ENCODE results near the gene FOXO4. TPM values are rescaled to one million over a fixed set of nuclear protein-coding genes. Genes with fewer than 3 reads are reported as not detected.

Gene FOXO4
- total RNA-seq, 1 experiment from 2014 or later: 22.0 TPM

GRCh38 chrX:71143508-71143907 is 47.9 kb downstream of the FOXO4 start:
- H3K9me2 ChIP-seq (ENCODE audit: insufficient read depth): no peaks in the 10 kb centered on the region
- H2AFZ ChIP-seq: no peak overlapping the region
- H3K9me3 ChIP-seq (ENCODE audit: insufficient read depth, low read depth): no peaks in the 10 kb centered on the region
- H3K4me1 ChIP-seq (replicated peaks; ENCODE audit: insufficient read depth): no peaks in the 10 kb centered on the region
- H3K4me3 ChIP-seq: no peak overlapping the region
- BruUV-seq (replicated peaks): no TSS peak
- no peak overlapping the region for H3K4me2 ChIP-seq
- no peaks in the 10 kb centered on the region for H3K36me3 ChIP-seq (ENCODE audit: low read depth)
- no peak overlapping the region for H3K27ac ChIP-seq
- intact Hi-C loops (cut with micrococcal nuclease; ENCODE audit: unreplicated experiment): no loop called here
- ChIA-PET POLR2A (ENCODE audit: unreplicated experiment) (no interaction called here), CTCF (no interaction called here)
- no peaks in the 10 kb centered on the region for H3K27me3 ChIP-seq (ENCODE audit: insufficient read depth, low read depth)
- DNase-seq: no peak
- no peaks in the 10 kb centered on the region for H3F3A ChIP-seq (ENCODE audit: insufficient read depth, low read depth)
- H3K79me2 ChIP-seq (ENCODE audit: low read depth): no peaks in the 10 kb centered on the region
- TF ChIP-seq EZH2 (IDR thresholded peaks at IDR 0.05; ENCODE audit: low read depth) (no peak), CTCF (conservative IDR thresholded peaks at IDR 0.05) (no peak)
- no peaks in the 10 kb centered on the region for H4K20me1 ChIP-seq (ENCODE audit: insufficient read depth)

DNA sequence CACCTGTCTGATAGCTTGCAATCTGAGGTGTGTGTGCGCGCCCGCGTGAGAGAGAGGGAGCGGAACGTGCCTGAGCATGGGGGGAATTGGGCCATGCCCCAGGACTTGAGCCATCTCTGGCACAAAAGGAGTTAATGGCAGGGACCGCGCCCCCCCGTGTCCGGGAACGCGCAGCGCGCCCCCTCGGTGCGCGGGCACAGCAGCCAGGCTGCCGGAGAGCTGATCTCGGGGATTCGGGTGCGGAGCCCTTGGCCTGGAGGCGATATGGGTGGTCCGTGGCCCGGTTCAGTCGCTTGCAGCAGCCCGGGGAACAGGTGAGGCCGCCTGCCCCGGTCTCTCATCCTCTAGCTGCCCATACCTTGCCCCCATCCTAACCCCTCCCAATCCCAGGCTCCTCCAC is 49.0 kb downstream of the FOXO4 start, which contains the start of gene NLGN3:
Gene NLGN3 (plus strand): TSS at position 191 of the 400 bp plus-strand sequence. CDS start 2,909 bp downstream, outside the sequence.
- no peaks in the 10 kb centered on the region for H3K27me3 ChIP-seq (ENCODE audit: insufficient read depth, low read depth)
- H3K36me3 ChIP-seq (ENCODE audit: low read depth): no peaks in the 10 kb centered on the region
- H3K79me2 ChIP-seq (ENCODE audit: low read depth): no peaks in the 10 kb centered on the region
- no peaks in the 10 kb centered on the region for H3F3A ChIP-seq (ENCODE audit: insufficient read depth, low read depth)
- H3K4me1 ChIP-seq (replicated peaks; ENCODE audit: insufficient read depth): no peaks in the 10 kb centered on the region
- H3K9me2 ChIP-seq (ENCODE audit: insufficient read depth): no peaks in the 10 kb centered on the region
- no peaks in the 10 kb centered on the region for H3K9me3 ChIP-seq (ENCODE audit: insufficient read depth, low read depth)
- H3K27ac ChIP-seq: no peak within 1 kb of the TSS
- no peaks in the 10 kb centered on the region for H4K20me1 ChIP-seq (ENCODE audit: insufficient read depth)
- no TSS peak for BruUV-seq (replicated peaks)
- no peak within 1 kb of the TSS for H2AFZ ChIP-seq
- intact Hi-C loops (cut with micrococcal nuclease; ENCODE audit: unreplicated experiment): no loop called here
- no peak for TF ChIP-seq CTCF (conservative IDR thresholded peaks at IDR 0.05)
- TF ChIP-seq EZH2 (IDR thresholded peaks at IDR 0.05; ENCODE audit: low read depth): no peak
- H3K4me2 ChIP-seq: no peak within 1 kb of the TSS
- CTCF ChIA-PET: no interaction called here
- no peak for DNase-seq
- POLR2A ChIA-PET (ENCODE audit: unreplicated experiment): no interaction called here
- no peak within 1 kb of the TSS for H3K4me3 ChIP-seq

DNA sequence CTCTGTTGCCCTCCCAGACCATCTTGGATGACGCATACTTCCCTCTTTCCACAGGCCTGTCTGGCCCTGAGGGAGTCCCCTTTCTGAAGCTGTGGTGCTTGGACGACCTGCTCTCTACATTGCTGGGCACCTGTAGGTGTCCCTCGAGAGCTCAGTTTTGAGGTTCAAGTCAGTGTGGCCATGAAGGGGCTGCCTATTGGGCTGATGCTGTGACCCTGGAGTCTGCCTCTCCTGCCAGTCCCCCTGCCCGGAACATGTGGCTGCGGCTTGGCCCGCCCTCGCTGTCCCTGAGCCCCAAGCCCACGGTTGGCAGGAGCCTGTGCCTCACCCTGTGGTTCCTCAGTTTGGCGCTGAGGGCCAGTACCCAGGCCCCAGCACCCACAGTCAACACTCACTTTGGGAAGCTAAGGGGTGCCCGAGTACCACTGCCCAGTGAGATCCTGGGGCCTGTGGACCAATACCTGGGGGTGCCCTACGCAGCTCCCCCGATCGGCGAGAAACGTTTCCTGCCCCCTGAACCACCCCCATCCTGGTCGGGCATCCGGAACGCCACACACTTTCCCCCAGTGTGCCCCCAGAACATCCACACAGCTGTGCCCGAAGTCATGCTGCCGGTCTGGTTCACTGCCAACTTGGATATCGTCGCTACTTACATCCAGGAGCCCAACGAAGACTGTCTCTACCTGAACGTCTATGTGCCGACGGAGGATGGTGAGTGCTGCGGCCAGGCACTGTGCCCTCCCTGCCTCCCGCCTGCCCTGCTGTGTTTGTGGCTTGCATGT is 52.0 kb downstream of the FOXO4 start:
- no peaks in the 10 kb centered on the region for H3K9me2 ChIP-seq (ENCODE audit: insufficient read depth)
- POLR2A ChIA-PET (ENCODE audit: unreplicated experiment): no interaction called here
- no peak overlapping the region for H2AFZ ChIP-seq
- no peak overlapping the region for H3K27ac ChIP-seq
- no peaks in the 10 kb centered on the region for H3K4me1 ChIP-seq (replicated peaks; ENCODE audit: insufficient read depth)
- H3F3A ChIP-seq (ENCODE audit: insufficient read depth, low read depth): no peaks in the 10 kb centered on the region
- DNase-seq: no peak
- no peak overlapping the region for H3K4me2 ChIP-seq
- no peaks in the 10 kb centered on the region for H4K20me1 ChIP-seq (ENCODE audit: insufficient read depth)
- H3K9me3 ChIP-seq (ENCODE audit: insufficient read depth, low read depth): no peaks in the 10 kb centered on the region
- no peaks in the 10 kb centered on the region for H3K79me2 ChIP-seq (ENCODE audit: low read depth)
- intact Hi-C loops (cut with micrococcal nuclease; ENCODE audit: unreplicated experiment): no loop called here
- H3K36me3 ChIP-seq (ENCODE audit: low read depth): no peaks in the 10 kb centered on the region
- CTCF ChIA-PET: no interaction called here
- BruUV-seq (replicated peaks): no TSS peak
- TF ChIP-seq EZH2 (IDR thresholded peaks at IDR 0.05; ENCODE audit: low read depth): no peak
- TF ChIP-seq CTCF (conservative IDR thresholded peaks at IDR 0.05): no peak
- no peak overlapping the region for H3K4me3 ChIP-seq
- H3K27me3 ChIP-seq (ENCODE audit: insufficient read depth, low read depth): no peaks in the 10 kb centered on the region

All from PC-9 (cell line).